GM12878 (cell line): ENCODE results near the gene OCA2.

Experiments
- CHD2 ChIP-seq: IDR thresholded peaks from 2 replicates; pipeline ENCODE4 v1.6.1; 2011; ENCODE audit warnings: low read depth, low read length, improper control_type of control experiment, borderline replicate concordance
- CTCF ChIP-seq, 3 experiments: IDR thresholded peaks in 2 of 3; conservative IDR thresholded peaks in 1 of 3; 2 replicates each; pipeline ENCODE4 v1.5.1; 2011; ENCODE audit warnings: low read depth in 3 of 3, low read length in 3 of 3, mild to moderate bottlenecking in 3 of 3, control low read depth in 2 of 3, moderate library complexity in 2 of 3, inconsistent platforms in 1 of 3, mixed read lengths in 1 of 3; ENCODE audit not compliant: control insufficient read depth in 2 of 3, insufficient read depth in 1 of 3; ENCODE audit errors: extremely low read depth in 1 of 3
- EGR1 ChIP-seq, 2 experiments: IDR thresholded peaks; 1 replicate in 1 of 2; 2 replicates in 1 of 2; pipeline ENCODE4 v1.6.1; 2011 to 2012; ENCODE audit warnings: low read depth in 2 of 2, low read length in 2 of 2, borderline replicate concordance in 1 of 2, mild to moderate bottlenecking in 1 of 2, moderate library complexity in 1 of 2
- POLR2A ChIP-seq: IDR thresholded peaks from 2 replicates; pipeline ENCODE4 v1.6.1; 2011; ENCODE audit warnings: low read depth, mild to moderate bottlenecking, low read length
- POLR2AphosphoS5 ChIP-seq: IDR thresholded peaks from 2 replicates; pipeline ENCODE4 v1.6.1; 2011; ENCODE audit warnings: mild to moderate bottlenecking, low read length, inconsistent platforms
- RAD21 ChIP-seq: IDR thresholded peaks from 2 replicates; pipeline ENCODE4 v1.6.1; 2011; ENCODE audit warnings: mild to moderate bottlenecking, low read depth, low read length, moderate library complexity; ENCODE audit not compliant: insufficient read depth
- REST ChIP-seq: IDR thresholded peaks from 2 replicates; pipeline ENCODE4 v1.6.1; 2012; ENCODE audit warnings: mild to moderate bottlenecking, low read depth, low read length
- SMAD1 ChIP-seq: fragments of 450-650 bp; IDR thresholded peaks from 2 replicates; pipeline ENCODE4 v1.6.1; 2018; ENCODE audit warnings: mild to moderate bottlenecking, low read depth; ENCODE audit not compliant: partially characterized antibody
- SUZ12 ChIP-seq: fragments of 200-600 bp; sonication (generic); IDR thresholded peaks from one replicate; pipeline ENCODE4 v1.6.1; 2018; ENCODE audit warnings: antibody characterized with exemption, mild to moderate bottlenecking; ENCODE audit not compliant: unreplicated experiment
- TAF1 ChIP-seq: IDR thresholded peaks from 2 replicates; pipeline ENCODE4 v1.6.1; 2011; ENCODE audit warnings: mild to moderate bottlenecking, low read depth, low read length, borderline replicate concordance

DNA sequence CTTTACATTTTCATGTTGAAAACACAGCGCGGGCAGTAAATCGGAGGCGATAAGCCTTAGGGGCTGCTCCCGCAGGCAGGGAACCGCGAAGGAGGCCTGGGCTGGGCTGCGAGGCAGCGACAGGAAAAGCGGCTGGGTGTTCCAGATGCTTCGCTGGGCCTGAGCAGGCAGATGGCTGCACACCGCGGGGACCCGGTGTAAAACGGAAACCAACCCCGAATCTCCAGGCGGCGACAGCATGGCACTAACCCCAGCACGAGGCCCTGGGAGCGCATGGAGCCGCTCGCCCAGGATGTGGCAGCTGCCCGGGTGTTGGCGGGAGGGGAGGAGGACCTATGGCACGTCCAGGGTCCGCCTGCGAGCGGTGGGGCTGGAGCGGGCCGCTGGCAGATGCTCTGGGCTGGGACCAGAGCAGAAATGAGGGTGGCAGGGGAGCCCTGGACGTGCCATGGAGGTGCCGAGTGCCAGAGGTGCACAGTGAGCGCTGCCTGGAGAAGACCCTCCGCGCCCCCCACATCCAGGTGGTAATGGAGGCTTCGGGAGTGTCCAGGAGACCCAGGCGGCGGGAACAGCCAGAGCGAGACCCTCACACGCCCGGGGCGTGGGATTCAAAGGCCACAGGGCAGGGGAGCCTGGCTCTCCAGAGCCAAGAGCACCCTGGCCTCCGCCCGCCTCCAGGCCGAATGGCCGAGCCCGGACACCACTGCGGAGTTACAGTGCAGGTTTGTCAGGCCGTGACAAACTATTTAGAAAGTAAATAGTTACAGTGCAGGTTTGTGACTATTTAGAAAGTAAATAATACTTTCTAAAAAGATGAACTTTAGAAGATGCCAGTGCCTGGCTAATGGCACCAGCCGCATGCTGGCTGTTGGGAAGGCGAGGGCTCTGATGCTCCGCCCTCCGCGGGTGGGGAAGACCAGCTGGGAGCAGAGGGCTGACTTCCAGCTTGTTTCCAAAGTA is 293.6 kb downstream of the OCA2 start:
- TF ChIP-seq CTCF (IDR thresholded peaks at IDR 0.05 in 2 of 3, conservative IDR thresholded peaks at IDR 0.05 in 1 of 3; ENCODE audit: control insufficient read depth in 2 of 3, extremely low read depth in 1 of 3, insufficient read depth in 1 of 3, low read depth in 3 of 3, low read length in 3 of 3) (no peak), REST (no peak), SUZ12 (no peak), CHD2 (no peak), TAF1 (no peak), RAD21 (no peak), POLR2A (no peak), EGR1 (IDR thresholded peaks at IDR 0.05; ENCODE audit: borderline replicate concordance in 1 of 2, low read depth in 2 of 2, low read length in 2 of 2) (no peak), POLR2AphosphoS5 (no peak), SMAD1 (no peak)
